ENCODE data around the gene HDAC9. TPM values are rescaled to one million over a fixed set of nuclear protein-coding genes. Genes with fewer than 3 reads are reported as not detected.

The HDAC9 gene
- total RNA-seq, 1 experiment from 2014 or later: 4.3 TPM

DNA sequence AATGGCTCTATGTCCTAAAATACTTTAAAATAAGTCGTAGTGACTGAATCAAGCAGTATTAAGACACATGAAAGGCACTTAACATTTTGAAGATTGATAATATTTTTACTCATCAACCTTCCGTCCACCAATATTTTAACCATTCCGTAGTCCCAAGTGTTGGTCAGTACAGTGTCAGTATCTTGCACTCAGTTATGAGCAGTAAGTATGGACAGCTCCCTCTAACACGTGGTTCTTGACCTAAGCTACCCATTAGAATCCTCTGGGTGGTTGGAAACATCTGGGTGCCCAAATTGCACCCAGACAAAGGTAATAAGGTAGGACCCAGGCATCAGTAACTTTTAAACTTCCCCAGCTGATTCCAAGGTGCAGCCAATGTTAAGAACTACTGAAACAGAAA is 260.2 kb downstream of the HDAC9 start:
- no peaks in the 10 kb centered on the region for H3K27me3 ChIP-seq (ENCODE audit: insufficient read depth, low read length)
- no peak for ATAC-seq
- intact Hi-C loops (cut with micrococcal nuclease): no loop called here
- H3K9me3 ChIP-seq (ENCODE audit: control insufficient read depth in 1 of 2, insufficient read depth in 1 of 2, low read depth in 1 of 2, low read length in 2 of 2): no peaks in the 10 kb centered on the region
- RAD21 ChIA-PET (ENCODE audit: low non-redundant PET in 1 of 2, low total read pairs in 2 of 2, uncharacterized antibody in 2 of 2, unreplicated experiment in 2 of 2): no interaction called here
- no peak overlapping the region for H3K4me2 ChIP-seq (ENCODE audit: low read length)
- BruUV-seq (replicated peaks): no TSS peak
- H3K9ac ChIP-seq (ENCODE audit: low read length): no peak overlapping the region
- no peaks in the 10 kb centered on the region for H3K4me1 ChIP-seq (ENCODE audit: control insufficient read depth in 1 of 2, insufficient read depth in 2 of 2, low read length in 2 of 2)
- CTCF ChIA-PET: no interaction called here
- TF ChIP-seq SIN3A (IDR thresholded peaks at IDR 0.05; ENCODE audit: low read depth): no peak
- TF ChIP-seq FOSL1 (IDR thresholded peaks at IDR 0.05; ENCODE audit: low read depth): no peak
- no peak for TF ChIP-seq YY1 (IDR thresholded peaks at IDR 0.05; ENCODE audit: extremely low read depth, insufficient replicate concordance, low read depth, low read length)
- TF ChIP-seq POLR2AphosphoS5 (IDR thresholded peaks at IDR 0.05; ENCODE audit: low read depth, low read length): no peak
- TF ChIP-seq RAD21 (IDR thresholded peaks at IDR 0.05; ENCODE audit: low read depth): no peak
- TF ChIP-seq SP1 (IDR thresholded peaks at IDR 0.05; ENCODE audit: low read depth): no peak
- TF ChIP-seq, protein P1, sequence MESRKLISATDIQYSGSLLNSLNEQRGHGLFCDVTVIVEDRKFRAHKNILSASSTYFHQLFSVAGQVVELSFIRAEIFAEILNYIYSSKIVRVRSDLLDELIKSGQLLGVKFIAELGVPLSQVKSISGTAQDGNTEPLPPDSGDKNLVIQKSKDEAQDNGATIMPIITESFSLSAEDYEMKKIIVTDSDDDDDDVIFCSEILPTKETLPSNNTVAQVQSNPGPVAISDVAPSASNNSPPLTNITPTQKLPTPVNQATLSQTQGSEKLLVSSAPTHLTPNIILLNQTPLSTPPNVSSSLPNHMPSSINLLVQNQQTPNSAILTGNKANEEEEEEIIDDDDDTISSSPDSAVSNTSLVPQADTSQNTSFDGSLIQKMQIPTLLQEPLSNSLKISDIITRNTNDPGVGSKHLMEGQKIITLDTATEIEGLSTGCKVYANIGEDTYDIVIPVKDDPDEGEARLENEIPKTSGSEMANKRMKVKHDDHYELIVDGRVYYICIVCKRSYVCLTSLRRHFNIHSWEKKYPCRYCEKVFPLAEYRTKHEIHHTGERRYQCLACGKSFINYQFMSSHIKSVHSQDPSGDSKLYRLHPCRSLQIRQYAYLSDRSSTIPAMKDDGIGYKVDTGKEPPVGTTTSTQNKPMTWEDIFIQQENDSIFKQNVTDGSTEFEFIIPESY (IDR thresholded peaks at IDR 0.05; ENCODE audit: extremely low read depth, insufficient replicate concordance, low read length): no peak
- TF ChIP-seq, protein P2, sequence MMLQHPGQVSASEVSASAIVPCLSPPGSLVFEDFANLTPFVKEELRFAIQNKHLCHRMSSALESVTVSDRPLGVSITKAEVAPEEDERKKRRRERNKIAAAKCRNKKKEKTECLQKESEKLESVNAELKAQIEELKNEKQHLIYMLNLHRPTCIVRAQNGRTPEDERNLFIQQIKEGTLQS (IDR thresholded peaks at IDR 0.05): no peak
- TF ChIP-seq, protein P3, sequence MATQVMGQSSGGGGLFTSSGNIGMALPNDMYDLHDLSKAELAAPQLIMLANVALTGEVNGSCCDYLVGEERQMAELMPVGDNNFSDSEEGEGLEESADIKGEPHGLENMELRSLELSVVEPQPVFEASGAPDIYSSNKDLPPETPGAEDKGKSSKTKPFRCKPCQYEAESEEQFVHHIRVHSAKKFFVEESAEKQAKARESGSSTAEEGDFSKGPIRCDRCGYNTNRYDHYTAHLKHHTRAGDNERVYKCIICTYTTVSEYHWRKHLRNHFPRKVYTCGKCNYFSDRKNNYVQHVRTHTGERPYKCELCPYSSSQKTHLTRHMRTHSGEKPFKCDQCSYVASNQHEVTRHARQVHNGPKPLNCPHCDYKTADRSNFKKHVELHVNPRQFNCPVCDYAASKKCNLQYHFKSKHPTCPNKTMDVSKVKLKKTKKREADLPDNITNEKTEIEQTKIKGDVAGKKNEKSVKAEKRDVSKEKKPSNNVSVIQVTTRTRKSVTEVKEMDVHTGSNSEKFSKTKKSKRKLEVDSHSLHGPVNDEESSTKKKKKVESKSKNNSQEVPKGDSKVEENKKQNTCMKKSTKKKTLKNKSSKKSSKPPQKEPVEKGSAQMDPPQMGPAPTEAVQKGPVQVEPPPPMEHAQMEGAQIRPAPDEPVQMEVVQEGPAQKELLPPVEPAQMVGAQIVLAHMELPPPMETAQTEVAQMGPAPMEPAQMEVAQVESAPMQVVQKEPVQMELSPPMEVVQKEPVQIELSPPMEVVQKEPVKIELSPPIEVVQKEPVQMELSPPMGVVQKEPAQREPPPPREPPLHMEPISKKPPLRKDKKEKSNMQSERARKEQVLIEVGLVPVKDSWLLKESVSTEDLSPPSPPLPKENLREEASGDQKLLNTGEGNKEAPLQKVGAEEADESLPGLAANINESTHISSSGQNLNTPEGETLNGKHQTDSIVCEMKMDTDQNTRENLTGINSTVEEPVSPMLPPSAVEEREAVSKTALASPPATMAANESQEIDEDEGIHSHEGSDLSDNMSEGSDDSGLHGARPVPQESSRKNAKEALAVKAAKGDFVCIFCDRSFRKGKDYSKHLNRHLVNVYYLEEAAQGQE (IDR thresholded peaks at IDR 0.05; ENCODE audit: low read depth): no peak
- TF ChIP-seq EZH2 (IDR thresholded peaks at IDR 0.05): no peak
- no peak for TF ChIP-seq ZNF274 (IDR thresholded peaks at IDR 0.05; ENCODE audit: low read depth, low read length)
- no peak for TF ChIP-seq SRF (IDR thresholded peaks at IDR 0.05; ENCODE audit: low read depth)
- TF ChIP-seq CBX3 (IDR thresholded peaks at IDR 0.05; ENCODE audit: low read depth): no peak
- no peak for TF ChIP-seq ZFX (IDR thresholded peaks at IDR 0.05)
- no peaks in the 10 kb centered on the region for H4K20me1 ChIP-seq (ENCODE audit: insufficient read depth)
- no peak for DNase-seq (ENCODE audit: low read depth, low spot score)
- POLR2A ChIA-PET: no interaction called here
- H3K79me2 ChIP-seq (ENCODE audit: insufficient read depth, low read length): no peaks in the 10 kb centered on the region
- no peaks in the 10 kb centered on the region for H3K9me2 ChIP-seq (ENCODE audit: insufficient read depth)
- no peak overlapping the region for H2AFZ ChIP-seq (ENCODE audit: low read depth, low read length, poor library complexity, severe bottlenecking)
- H3K36me3 ChIP-seq (ENCODE audit: control insufficient read depth in 1 of 2, insufficient read depth in 2 of 2, low read length in 2 of 2): no peaks in the 10 kb centered on the region
- no peak overlapping the region for H3K4me3 ChIP-seq (replicated peaks in 1 of 2; ENCODE audit: low read depth in 1 of 2, low read length in 2 of 2)
- no peak overlapping the region for H3K27ac ChIP-seq (ENCODE audit: low read depth, low read length)
